ENCODE measurements around the gene SOX10.

Gene SOX10

DNA sequence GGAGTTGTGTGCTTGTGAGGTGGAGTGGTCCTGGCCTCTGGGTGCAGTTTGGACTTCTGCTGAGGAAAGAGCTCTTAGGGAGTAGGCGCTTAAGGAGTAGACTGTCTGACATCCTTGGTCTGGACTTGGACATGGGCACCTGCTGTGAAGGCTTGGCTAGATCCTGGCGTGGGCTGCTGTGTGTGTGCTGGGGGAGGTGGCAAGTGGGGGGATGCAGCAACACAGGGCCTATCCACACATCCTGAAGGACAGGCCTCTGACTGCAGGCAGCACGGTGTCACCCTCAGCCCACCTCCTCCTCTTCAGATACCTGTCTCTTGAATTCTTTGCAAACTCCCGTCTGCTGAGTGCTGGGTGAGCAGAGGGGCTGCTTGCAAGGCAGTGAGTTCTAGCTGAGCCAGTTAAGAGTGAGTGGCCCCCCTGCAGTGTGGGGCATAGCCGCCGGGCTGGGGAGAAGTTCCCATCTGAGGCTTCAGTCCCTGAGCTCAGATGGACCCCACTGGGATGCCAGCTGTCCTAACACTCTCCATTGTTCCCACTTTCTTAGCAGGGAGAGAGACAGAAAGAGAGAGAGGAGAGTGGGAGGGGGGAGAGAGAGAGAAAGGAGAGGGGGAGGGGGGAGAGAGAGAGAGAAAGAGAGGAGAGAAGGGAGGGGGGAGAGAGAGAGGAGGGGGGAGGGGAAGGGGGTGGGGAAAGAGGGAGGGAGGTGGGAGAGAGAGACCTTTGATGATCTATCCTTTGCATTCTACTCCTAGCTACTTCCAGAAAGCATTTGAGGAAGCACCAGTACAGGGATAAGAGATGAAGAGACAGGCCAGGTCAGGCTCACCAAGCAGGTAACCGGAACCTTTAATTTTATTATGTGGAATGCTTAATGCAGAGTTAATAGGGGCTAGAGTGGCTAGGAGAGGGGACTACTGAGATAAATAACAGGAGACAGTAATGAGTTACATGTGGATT lies 12.6 kb downstream of the SOX10 start:
- no peak overlapping the region for H2AFZ ChIP-seq (ENCODE audit: low read depth, low read length)
- no peaks in the 10 kb centered on the region for H3K27me3 ChIP-seq (ENCODE audit: insufficient read depth, low read length, poor library complexity)
- TF ChIP-seq EZH2 (IDR thresholded peaks at IDR 0.05; ENCODE audit: borderline replicate concordance, low read depth, low read length, severe bottlenecking) = no peak
- TF ChIP-seq, protein P1, sequence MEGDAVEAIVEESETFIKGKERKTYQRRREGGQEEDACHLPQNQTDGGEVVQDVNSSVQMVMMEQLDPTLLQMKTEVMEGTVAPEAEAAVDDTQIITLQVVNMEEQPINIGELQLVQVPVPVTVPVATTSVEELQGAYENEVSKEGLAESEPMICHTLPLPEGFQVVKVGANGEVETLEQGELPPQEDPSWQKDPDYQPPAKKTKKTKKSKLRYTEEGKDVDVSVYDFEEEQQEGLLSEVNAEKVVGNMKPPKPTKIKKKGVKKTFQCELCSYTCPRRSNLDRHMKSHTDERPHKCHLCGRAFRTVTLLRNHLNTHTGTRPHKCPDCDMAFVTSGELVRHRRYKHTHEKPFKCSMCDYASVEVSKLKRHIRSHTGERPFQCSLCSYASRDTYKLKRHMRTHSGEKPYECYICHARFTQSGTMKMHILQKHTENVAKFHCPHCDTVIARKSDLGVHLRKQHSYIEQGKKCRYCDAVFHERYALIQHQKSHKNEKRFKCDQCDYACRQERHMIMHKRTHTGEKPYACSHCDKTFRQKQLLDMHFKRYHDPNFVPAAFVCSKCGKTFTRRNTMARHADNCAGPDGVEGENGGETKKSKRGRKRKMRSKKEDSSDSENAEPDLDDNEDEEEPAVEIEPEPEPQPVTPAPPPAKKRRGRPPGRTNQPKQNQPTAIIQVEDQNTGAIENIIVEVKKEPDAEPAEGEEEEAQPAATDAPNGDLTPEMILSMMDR (IDR thresholded peaks at IDR 0.05; ENCODE audit: borderline replicate concordance, extremely low read depth, low read length, poor library complexity, severe bottlenecking) = no peak
- ATAC-seq (ENCODE audit: insufficient read depth, low read depth) (no peak), DNase-seq (no peak)
- H3K36me3 ChIP-seq (ENCODE audit: insufficient read depth, low read length) = peaks cover 26% of the 10 kb centered on the region
- H3K79me2 ChIP-seq (ENCODE audit: insufficient read depth, low read length) = no peaks in the 10 kb centered on the region
- H3K27ac ChIP-seq (ENCODE audit: low read length) = no peak overlapping the region
- H3K9me3 ChIP-seq (ENCODE audit: insufficient read depth, low read length, severe bottlenecking) = no peaks in the 10 kb centered on the region
- no peak overlapping the region for H3K4me3 ChIP-seq (ENCODE audit: low read depth in 1 of 2, low read length in 2 of 2)
- H3K4me2 ChIP-seq (ENCODE audit: insufficient read depth, low read length) = no peak overlapping the region
- peaks cover 9% of the 10 kb centered on the region for H4K20me1 ChIP-seq (ENCODE audit: insufficient read depth, low read length)
- H3K4me1 ChIP-seq (ENCODE audit: insufficient read depth, low read length) = no peaks in the 10 kb centered on the region
- no peak overlapping the region for H3K9ac ChIP-seq (ENCODE audit: low read depth, low read length)

DNA sequence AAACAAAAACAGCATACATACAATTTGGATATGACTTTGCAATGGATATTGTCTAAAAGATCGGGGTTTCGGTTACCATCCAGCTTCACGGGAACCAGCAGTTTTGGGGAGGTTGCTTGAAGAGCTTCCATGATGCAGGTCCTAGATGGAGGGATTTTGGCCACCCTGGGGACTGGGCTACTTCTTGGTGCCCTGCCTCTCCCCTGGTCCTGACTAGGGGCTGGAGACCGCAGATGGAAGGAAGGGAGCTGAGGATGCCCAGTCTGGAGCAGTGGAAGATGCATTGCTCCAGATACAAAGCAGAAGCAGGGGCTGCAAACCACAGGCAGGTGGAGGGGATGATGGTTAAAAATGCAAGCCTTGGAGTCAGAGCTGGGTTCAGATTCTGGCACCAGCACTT lies 13.5 kb downstream of the SOX10 start:
- no peak for TF ChIP-seq EZH2 (IDR thresholded peaks at IDR 0.05; ENCODE audit: borderline replicate concordance, low read depth, low read length, severe bottlenecking)
- TF ChIP-seq, protein P1 (IDR thresholded peaks at IDR 0.05; ENCODE audit: borderline replicate concordance, extremely low read depth, low read length, poor library complexity, severe bottlenecking) = no peak
- Histone ChIP-seq H3K4me3 (ENCODE audit: low read depth in 1 of 2, low read length in 2 of 2) (no peak overlapping the region), H2AFZ (ENCODE audit: low read depth, low read length) (no peak overlapping the region), H3K27me3 (ENCODE audit: insufficient read depth, low read length, poor library complexity) (no peaks in the 10 kb centered on the region), H3K27ac (ENCODE audit: low read length) (no peak overlapping the region), H3K4me2 (ENCODE audit: insufficient read depth, low read length) (no peak overlapping the region), H4K20me1 (ENCODE audit: insufficient read depth, low read length) (peaks cover 12% of the 10 kb centered on the region), H3K79me2 (ENCODE audit: insufficient read depth, low read length) (no peaks in the 10 kb centered on the region; the same call in 1 of the 2 replicates), H3K9ac (ENCODE audit: low read depth, low read length) (no peak overlapping the region), H3K9me3 (ENCODE audit: insufficient read depth, low read length, severe bottlenecking) (no peaks in the 10 kb centered on the region), H3K4me1 (ENCODE audit: insufficient read depth, low read length) (no peaks in the 10 kb centered on the region), H3K36me3 (ENCODE audit: insufficient read depth, low read length) (peaks cover 35% of the 10 kb centered on the region)
- ATAC-seq (ENCODE audit: insufficient read depth, low read depth) (no peak), DNase-seq (no peak)

DNA sequence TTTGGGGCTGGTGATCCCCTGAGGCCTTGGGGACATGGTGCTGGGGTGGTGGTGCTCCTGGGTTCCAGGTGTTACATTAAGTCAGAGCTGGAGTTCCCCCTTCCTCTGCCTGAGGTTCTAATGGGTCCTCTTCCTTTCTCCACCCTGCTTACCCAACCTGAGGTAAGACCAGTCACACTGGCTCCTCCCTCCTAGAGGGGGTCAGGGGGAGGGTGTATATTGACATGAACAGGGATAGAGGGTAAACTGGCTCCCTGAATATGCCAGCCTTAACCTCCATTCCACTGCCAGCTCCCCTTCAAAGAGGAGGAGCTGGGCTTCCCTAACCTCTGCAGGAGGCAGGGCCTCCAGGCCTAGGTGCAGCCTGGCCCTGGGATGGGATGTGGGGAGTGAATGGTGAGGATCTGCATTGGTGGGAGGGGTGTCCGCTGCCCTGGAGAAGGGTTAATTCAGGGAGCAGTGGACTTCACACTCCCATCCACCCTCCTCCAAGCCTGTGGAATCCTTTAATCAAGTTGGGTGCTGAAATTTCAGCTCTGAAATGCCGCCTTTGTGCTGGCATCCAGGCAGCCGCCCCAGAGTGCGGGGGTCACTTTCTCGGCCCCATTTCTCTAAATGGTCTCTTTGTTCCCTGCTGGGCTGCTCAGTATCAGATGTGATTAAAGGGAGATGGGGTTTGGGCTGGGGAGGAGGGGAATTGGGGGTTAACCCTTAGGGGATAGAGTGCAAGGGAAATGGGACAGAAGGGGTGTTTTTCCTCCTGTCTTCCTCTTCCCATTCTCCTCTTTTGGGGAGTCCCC lies 15.7 kb downstream of the SOX10 start:
- TF ChIP-seq EZH2 (IDR thresholded peaks at IDR 0.05; ENCODE audit: borderline replicate concordance, low read depth, low read length, severe bottlenecking) = no peak
- TF ChIP-seq, protein P1 (IDR thresholded peaks at IDR 0.05; ENCODE audit: borderline replicate concordance, extremely low read depth, low read length, poor library complexity, severe bottlenecking) = no peak
- Histone ChIP-seq H3K27ac (ENCODE audit: low read length) (no peak overlapping the region), H2AFZ (ENCODE audit: low read depth, low read length) (no peak overlapping the region), H4K20me1 (ENCODE audit: insufficient read depth, low read length) (peaks cover 15% of the 10 kb centered on the region), H3K36me3 (ENCODE audit: insufficient read depth, low read length) (peaks cover 38% of the 10 kb centered on the region), H3K4me1 (ENCODE audit: insufficient read depth, low read length) (no peaks in the 10 kb centered on the region), H3K4me2 (ENCODE audit: insufficient read depth, low read length) (no peak overlapping the region), H3K9ac (ENCODE audit: low read depth, low read length) (no peak overlapping the region), H3K9me3 (ENCODE audit: insufficient read depth, low read length, severe bottlenecking) (no peaks in the 10 kb centered on the region), H3K27me3 (ENCODE audit: insufficient read depth, low read length, poor library complexity) (no peaks in the 10 kb centered on the region), H3K4me3 (ENCODE audit: low read depth in 1 of 2, low read length in 2 of 2) (no peak overlapping the region), H3K79me2 (ENCODE audit: insufficient read depth, low read length) (no peaks in the 10 kb centered on the region; the same call in none of the 2 replicates)
- ATAC-seq (ENCODE audit: insufficient read depth, low read depth) (no peak), DNase-seq (no peak)
